Peyer's patch (tissue), 4 donors: ENCODE measurements around the gene WDR48.

Source experiments
- POLR2A ChIP-seq, 2 donors: fragments of 450-650 bp; IDR thresholded peaks; one replicate each; pipeline ENCODE4 v1.5.1; 2017; ENCODE audit warnings: antibody characterized with exemption in 2 of 2, mild to moderate bottlenecking in 2 of 2, moderate library complexity in 2 of 2
- TF ChIP-seq, protein P1 (sequence below), 6 experiments: fragments of 450-650 bp in 4 of 6; fragments of 200-600 bp in 2 of 6; sonication (generic) in 1 of 6; IDR thresholded peaks; one replicate each; pipeline ENCODE4 v1.5.1; 2017 to 2019; ENCODE audit warnings: antibody characterized with exemption in 6 of 6, mild to moderate bottlenecking in 3 of 6, moderate library complexity in 1 of 6

DNA sequence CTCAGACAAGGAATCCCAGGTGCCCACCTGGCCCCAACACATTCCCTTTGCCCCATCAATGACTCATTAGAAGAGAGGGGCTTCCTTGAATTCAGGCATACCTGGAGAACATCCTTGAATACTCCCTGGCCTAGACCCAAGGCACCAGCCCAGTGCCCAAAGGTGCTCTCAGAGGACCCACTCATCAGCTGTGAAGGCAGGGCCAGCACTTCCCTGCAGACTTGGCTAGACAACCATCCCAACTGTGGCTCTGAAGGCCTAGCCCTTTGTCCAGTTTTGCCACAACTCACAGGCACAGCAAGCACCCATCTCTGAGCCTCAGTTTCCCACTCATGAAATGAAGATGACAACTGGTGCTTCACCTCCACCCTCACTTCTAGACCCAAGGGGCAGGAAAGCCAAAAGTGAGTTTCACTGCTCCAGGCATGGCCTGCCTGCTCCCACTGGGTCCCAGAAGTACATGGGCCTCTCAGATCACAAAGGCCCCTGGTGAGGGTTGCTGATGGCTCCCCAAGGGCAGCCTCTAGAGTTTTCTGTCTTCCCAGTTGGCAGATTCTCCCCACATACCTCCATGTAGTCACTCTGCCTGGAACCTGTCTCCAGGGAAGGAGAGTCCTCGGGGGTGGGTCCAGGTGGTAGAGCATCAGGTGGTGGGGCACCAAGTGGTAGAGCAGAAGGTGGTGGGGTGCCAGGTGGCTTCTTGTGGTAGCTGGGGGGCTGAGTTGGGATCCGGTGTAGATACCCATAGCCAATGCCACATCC lies 48.1 kb downstream of the WDR48 start:
- TF ChIP-seq, protein P1, sequence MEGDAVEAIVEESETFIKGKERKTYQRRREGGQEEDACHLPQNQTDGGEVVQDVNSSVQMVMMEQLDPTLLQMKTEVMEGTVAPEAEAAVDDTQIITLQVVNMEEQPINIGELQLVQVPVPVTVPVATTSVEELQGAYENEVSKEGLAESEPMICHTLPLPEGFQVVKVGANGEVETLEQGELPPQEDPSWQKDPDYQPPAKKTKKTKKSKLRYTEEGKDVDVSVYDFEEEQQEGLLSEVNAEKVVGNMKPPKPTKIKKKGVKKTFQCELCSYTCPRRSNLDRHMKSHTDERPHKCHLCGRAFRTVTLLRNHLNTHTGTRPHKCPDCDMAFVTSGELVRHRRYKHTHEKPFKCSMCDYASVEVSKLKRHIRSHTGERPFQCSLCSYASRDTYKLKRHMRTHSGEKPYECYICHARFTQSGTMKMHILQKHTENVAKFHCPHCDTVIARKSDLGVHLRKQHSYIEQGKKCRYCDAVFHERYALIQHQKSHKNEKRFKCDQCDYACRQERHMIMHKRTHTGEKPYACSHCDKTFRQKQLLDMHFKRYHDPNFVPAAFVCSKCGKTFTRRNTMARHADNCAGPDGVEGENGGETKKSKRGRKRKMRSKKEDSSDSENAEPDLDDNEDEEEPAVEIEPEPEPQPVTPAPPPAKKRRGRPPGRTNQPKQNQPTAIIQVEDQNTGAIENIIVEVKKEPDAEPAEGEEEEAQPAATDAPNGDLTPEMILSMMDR (IDR thresholded peaks at IDR 0.05), result no peak
- TF ChIP-seq POLR2A (IDR thresholded peaks at IDR 0.05), result no peak
